ENCODE results near the gene ATF7. TPM values are rescaled to one million over a fixed set of nuclear protein-coding genes. Genes with fewer than 3 reads are reported as not detected.
A peak's percentile ranks its signal among the peaks of the same experiment; 100 is the strongest.

ATF7 gene
- total RNA-seq, 2 donors from 2014 or later: 22.7 to 25.3 TPM

- peaks cover 7% of the 10 kb centered on the region for H3K36me3 Mint-ChIP-seq (ENCODE audit: low read depth)
- H3K27me3 Mint-ChIP-seq: no peaks in the 10 kb centered on the region
- no peaks in the 10 kb centered on the region for H3K9me3 ChIP-seq (ENCODE audit: control insufficient read depth, low read length, poor library complexity, severe bottlenecking)
- peak overlapping the region; percentile 14 for H3K27ac Mint-ChIP-seq
- no peak overlapping the region for H3K4me3 Mint-ChIP-seq
- peaks cover 6% of the 10 kb centered on the region for H3K4me1 Mint-ChIP-seq
- ATAC-seq: no peak
- DNase-seq: no peak
These were observed 111.4 kb downstream of the ATF7 start for GRCh38 chr12:53514628-53515290.

- DNase-seq (no peak), ATAC-seq (no peak)
- Mint-ChIP-seq H3K4me3 (no peak overlapping the region), H3K27ac (peak overlapping the region; percentile 65), H3K36me3 (ENCODE audit: low read depth) (peaks cover 7% of the 10 kb centered on the region), H3K4me1 (peaks cover 6% of the 10 kb centered on the region), H3K27me3 (no peaks in the 10 kb centered on the region)
- H3K9me3 ChIP-seq (ENCODE audit: control insufficient read depth, low read length, poor library complexity, severe bottlenecking): no peaks in the 10 kb centered on the region
These were observed 112.3 kb downstream of the ATF7 start for GRCh38 chr12:53513712-53514410.

GRCh38 chr12:53510181-53510812, 115.9 kb downstream of the ATF7 start:
- H3K36me3 Mint-ChIP-seq (ENCODE audit: low read depth): peaks cover 6% of the 10 kb centered on the region
- peaks cover 8% of the 10 kb centered on the region for H3K4me1 Mint-ChIP-seq
- H3K27ac Mint-ChIP-seq: no peak overlapping the region
- H3K4me3 Mint-ChIP-seq: no peak overlapping the region
- DNase-seq (no peak), ATAC-seq (no peak)
- H3K27me3 Mint-ChIP-seq: no peaks in the 10 kb centered on the region
- H3K9me3 ChIP-seq (ENCODE audit: control insufficient read depth, low read length, poor library complexity, severe bottlenecking): no peaks in the 10 kb centered on the region

- Mint-ChIP-seq H3K4me1 (peaks cover 6% of the 10 kb centered on the region), H3K27me3 (no peaks in the 10 kb centered on the region), H3K36me3 (ENCODE audit: low read depth) (peaks cover 5% of the 10 kb centered on the region), H3K4me3 (no peak overlapping the region), H3K27ac (peak overlapping the region; percentile 2)
- DNase-seq: peak; percentile 58 to 77 (median 65)
- ATAC-seq: peak; percentile 98
- no peaks in the 10 kb centered on the region for H3K9me3 ChIP-seq (ENCODE audit: control insufficient read depth, low read length, poor library complexity, severe bottlenecking)
These were observed 117.5 kb downstream of the ATF7 start for GRCh38 chr12:53508534-53509170.

- no peaks in the 10 kb centered on the region for H3K27me3 Mint-ChIP-seq
- peak overlapping the region; percentile 6 for H3K27ac Mint-ChIP-seq
- no peaks in the 10 kb centered on the region for H3K9me3 ChIP-seq (ENCODE audit: control insufficient read depth, low read length, poor library complexity, severe bottlenecking)
- no peak for DNase-seq
- no peak overlapping the region for H3K4me3 Mint-ChIP-seq
- H3K4me1 Mint-ChIP-seq: peaks cover 4% of the 10 kb centered on the region
- no peak for ATAC-seq
- H3K36me3 Mint-ChIP-seq (ENCODE audit: low read depth): peaks cover 5% of the 10 kb centered on the region
These were observed 118.6 kb downstream of the ATF7 start for GRCh38 chr12:53507603-53507885.

GRCh38 chr12:53506881-53507602, 119.1 kb downstream of the ATF7 start, which contains the start of gene NPFF:
Gene NPFF (minus strand): TSS chr12:53507484. CDS start chr12:53507474, 10 bp downstream.
- no peaks in the 10 kb centered on the region for H3K9me3 ChIP-seq (ENCODE audit: control insufficient read depth, low read length, poor library complexity, severe bottlenecking)
- DNase-seq (no peak), ATAC-seq (no peak)
- no peak within 1 kb of the TSS for H3K4me3 Mint-ChIP-seq
- no peaks in the 10 kb centered on the region for H3K27me3 Mint-ChIP-seq
- peaks cover 5% of the 10 kb centered on the region for H3K4me1 Mint-ChIP-seq
- H3K27ac Mint-ChIP-seq: peak within 1 kb of the TSS; percentile 6
- H3K36me3 Mint-ChIP-seq (ENCODE audit: low read depth): peaks cover 5% of the 10 kb centered on the region

- Mint-ChIP-seq H3K36me3 (ENCODE audit: low read depth) (peaks cover 5% of the 10 kb centered on the region), H3K4me1 (peaks cover 9% of the 10 kb centered on the region), H3K27ac (no peak overlapping the region), H3K4me3 (no peak overlapping the region), H3K27me3 (no peaks in the 10 kb centered on the region)
- no peak for ATAC-seq
- DNase-seq: no peak
- no peaks in the 10 kb centered on the region for H3K9me3 ChIP-seq (ENCODE audit: control insufficient read depth, low read length, poor library complexity, severe bottlenecking)
These were observed 119.8 kb downstream of the ATF7 start for GRCh38 chr12:53506450-53506785.

GRCh38 chr12:53505555-53506449, 120.4 kb downstream of the ATF7 start:
- no peak for ATAC-seq

GRCh38 chr12:53505086-53505485, 121.1 kb downstream of the ATF7 start:
- ATAC-seq (no peak), DNase-seq (no peak)
- Mint-ChIP-seq H3K27me3 (no peaks in the 10 kb centered on the region), H3K36me3 (ENCODE audit: low read depth) (peaks cover 5% of the 10 kb centered on the region), H3K4me3 (no peak overlapping the region), H3K27ac (peak overlapping the region; percentile 76), H3K4me1 (peaks cover 11% of the 10 kb centered on the region)
- no peaks in the 10 kb centered on the region for H3K9me3 ChIP-seq (ENCODE audit: control insufficient read depth, low read length, poor library complexity, severe bottlenecking)

More at GRCh38 chr12:53505555-53506449, 120.4 kb downstream of the ATF7 start:
- peaks cover 9% of the 10 kb centered on the region for H3K4me1 Mint-ChIP-seq
- no peaks in the 10 kb centered on the region for H3K27me3 Mint-ChIP-seq
- no peak overlapping the region for H3K4me3 Mint-ChIP-seq
- no peaks in the 10 kb centered on the region for H3K9me3 ChIP-seq (ENCODE audit: control insufficient read depth, low read length, poor library complexity, severe bottlenecking)
- DNase-seq: no peak
- H3K27ac Mint-ChIP-seq: peak overlapping the region; percentile 76
- peaks cover 5% of the 10 kb centered on the region for H3K36me3 Mint-ChIP-seq (ENCODE audit: low read depth)

GRCh38 chr12:53504004-53504920, 121.9 kb downstream of the ATF7 start:
- peak overlapping the region; percentile 59 for H3K27ac Mint-ChIP-seq

GRCh38 chr12:53502983-53503728, 123.0 kb downstream of the ATF7 start:
- H3K27ac Mint-ChIP-seq: peak overlapping the region; percentile 59
- peaks cover 20% of the 10 kb centered on the region for H3K4me1 Mint-ChIP-seq

More at GRCh38 chr12:53504004-53504920, 121.9 kb downstream of the ATF7 start:
- H3K9me3 ChIP-seq (ENCODE audit: control insufficient read depth, low read length, poor library complexity, severe bottlenecking): no peaks in the 10 kb centered on the region
- Mint-ChIP-seq H3K4me1 (peaks cover 15% of the 10 kb centered on the region), H3K36me3 (ENCODE audit: low read depth) (peaks cover 5% of the 10 kb centered on the region), H3K4me3 (no peak overlapping the region), H3K27me3 (no peaks in the 10 kb centered on the region)
- ATAC-seq: no peak
- no peak for DNase-seq

More at GRCh38 chr12:53502983-53503728, 123.0 kb downstream of the ATF7 start:
- no peaks in the 10 kb centered on the region for H3K9me3 ChIP-seq (ENCODE audit: control insufficient read depth, low read length, poor library complexity, severe bottlenecking)
- no peak for ATAC-seq
- Mint-ChIP-seq H3K36me3 (ENCODE audit: low read depth) (peaks cover 5% of the 10 kb centered on the region), H3K27me3 (no peaks in the 10 kb centered on the region), H3K4me3 (no peak overlapping the region)
- DNase-seq: no peak
